Esophagus muscularis mucosa (tissue), 4 donors: ENCODE measurements around the gene ZIC4.

Experiments used
- EP300 ChIP-seq: sonication (generic); formaldehyde crosslinking; IDR thresholded peaks from one replicate; pipeline ENCODE4 v1.6.1; 2017; ENCODE audit warnings: antibody characterized with exemption
- POLR2A ChIP-seq: fragments of 450-650 bp; IDR thresholded peaks from one replicate; pipeline ENCODE4 v1.6.1; 2017; ENCODE audit warnings: antibody characterized with exemption, moderate library complexity, mild to moderate bottlenecking, low read depth
- POLR2AphosphoS5 ChIP-seq, 2 donors: sonication (generic); formaldehyde crosslinking; IDR thresholded peaks; one replicate each; pipeline ENCODE4 v1.6.1; 2017; ENCODE audit warnings: antibody characterized with exemption in 2 of 2
- TF ChIP-seq, protein P1 (sequence below), 3 experiments: fragments of 200-600 bp in 2 of 3; fragments of 450-650 bp in 1 of 3; sonication (generic) in 2 of 3; IDR thresholded peaks; one replicate each; pipeline ENCODE4 v1.5.1; 2017 to 2019; ENCODE audit warnings: antibody characterized with exemption in 3 of 3, mild to moderate bottlenecking in 2 of 3, moderate library complexity in 1 of 3

DNA sequence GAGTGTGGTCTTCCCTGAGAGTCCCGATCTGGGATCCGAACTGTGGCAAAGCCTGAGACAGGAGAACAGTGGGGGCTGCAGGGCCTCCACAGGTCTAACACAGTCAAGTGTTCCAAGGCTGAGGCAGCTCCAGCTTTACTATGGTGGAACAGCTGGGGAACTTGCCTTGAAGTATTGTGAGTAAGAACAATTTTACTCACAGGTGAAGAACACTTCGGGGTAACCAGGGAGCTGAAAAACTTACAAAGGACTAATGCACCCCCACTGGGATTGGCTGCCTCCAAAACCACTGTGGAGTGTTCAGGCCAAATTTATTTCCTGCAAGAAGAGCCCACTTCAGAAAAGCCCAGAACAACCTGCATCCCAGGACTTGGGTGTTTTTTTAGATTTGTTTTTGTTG is 25.4 kb downstream of the ZIC4 start:
- TF ChIP-seq, protein P1, sequence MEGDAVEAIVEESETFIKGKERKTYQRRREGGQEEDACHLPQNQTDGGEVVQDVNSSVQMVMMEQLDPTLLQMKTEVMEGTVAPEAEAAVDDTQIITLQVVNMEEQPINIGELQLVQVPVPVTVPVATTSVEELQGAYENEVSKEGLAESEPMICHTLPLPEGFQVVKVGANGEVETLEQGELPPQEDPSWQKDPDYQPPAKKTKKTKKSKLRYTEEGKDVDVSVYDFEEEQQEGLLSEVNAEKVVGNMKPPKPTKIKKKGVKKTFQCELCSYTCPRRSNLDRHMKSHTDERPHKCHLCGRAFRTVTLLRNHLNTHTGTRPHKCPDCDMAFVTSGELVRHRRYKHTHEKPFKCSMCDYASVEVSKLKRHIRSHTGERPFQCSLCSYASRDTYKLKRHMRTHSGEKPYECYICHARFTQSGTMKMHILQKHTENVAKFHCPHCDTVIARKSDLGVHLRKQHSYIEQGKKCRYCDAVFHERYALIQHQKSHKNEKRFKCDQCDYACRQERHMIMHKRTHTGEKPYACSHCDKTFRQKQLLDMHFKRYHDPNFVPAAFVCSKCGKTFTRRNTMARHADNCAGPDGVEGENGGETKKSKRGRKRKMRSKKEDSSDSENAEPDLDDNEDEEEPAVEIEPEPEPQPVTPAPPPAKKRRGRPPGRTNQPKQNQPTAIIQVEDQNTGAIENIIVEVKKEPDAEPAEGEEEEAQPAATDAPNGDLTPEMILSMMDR (IDR thresholded peaks at IDR 0.05): no peak
- TF ChIP-seq POLR2A (no peak), EP300 (no peak), POLR2AphosphoS5 (IDR thresholded peaks at IDR 0.05) (no peak)
